Prostate gland (tissue), 2 donors: ENCODE results near the gene IL11RA. TPM values are rescaled to one million over a fixed set of nuclear protein-coding genes. Genes with fewer than 3 reads are reported as not detected.

ENCODE experiments used
- DNase-seq: peaks from one replicate; pipeline ENCODE4 v3.0.0-alpha.2; 2019; ENCODE audit warnings: low spot score
- H3K27ac ChIP-seq, 2 donors: fragments of 200-600 bp; sonication (generic); 2 replicates each; pipeline ENCODE4 v1.5.1; 2017 to 2019
- H3K27me3 ChIP-seq: fragments of 200-600 bp; sonication (generic); replicated peaks from 2 replicates; pipeline ENCODE4 v1.5.1; 2019; ENCODE audit not compliant: insufficient read depth
- H3K36me3 ChIP-seq, 2 donors: fragments of 200-600 bp; sonication (generic); 1 replicate in 1 of 2; 2 replicates in 1 of 2; pipeline versions ENCODE4 v1.5.1 to v1.8.1; 2017 to 2019
- H3K4me1 ChIP-seq: fragments of 200-600 bp; sonication (generic); replicated peaks from 2 replicates; pipeline ENCODE4 v1.5.1; 2019
- H3K4me3 ChIP-seq, 2 donors: fragments of 200-600 bp; sonication (generic); 2 replicates each; pipeline ENCODE4 v1.5.1; 2017 to 2019
- H3K9me3 ChIP-seq: fragments of 200-600 bp; sonication (generic); 2 replicates; pipeline ENCODE4 v1.5.1; 2017
- POLR2A ChIP-seq: fragments of 450-650 bp; IDR thresholded peaks from one replicate; pipeline ENCODE4 v1.6.1; 2016; ENCODE audit warnings: antibody characterized with exemption, mild to moderate bottlenecking
- POLR2AphosphoS5 ChIP-seq: sonication (generic); formaldehyde crosslinking; IDR thresholded peaks from one replicate; pipeline ENCODE4 v1.6.1; 2017; ENCODE audit warnings: antibody characterized with exemption
- WGBS: methylation state at CpG from one replicate; pipeline ENCODE4 v1.1.5; 2018; 5-methylcytosine and 5-hydroxymethylcytosine counted together
- intact Hi-C: fragments of 100-400 bp; cut with DNase I; formaldehyde crosslinking; loops from one replicate; pipeline ENCODE4 v1.14.2; 2022
- total RNA-seq, 2 donors: library from RNA; depleted of rRNA; stranded (reverse); fragments of >200 nt; gene quantifications; one replicate each; pipeline ENCODE4 v1.1.0, GENCODE V29; 2016
- TF ChIP-seq, protein P1 (sequence below), 4 experiments: fragments of 200-600 bp in 2 of 4; fragments of 450-650 bp in 2 of 4; sonication (generic) in 2 of 4; IDR thresholded peaks; 1 replicate in 3 of 4; 2 replicates in 1 of 4; pipeline ENCODE4 v1.5.1; 2016 to 2019; ENCODE audit warnings: antibody characterized with exemption in 4 of 4, mild to moderate bottlenecking in 2 of 4, moderate library complexity in 2 of 4

The IL11RA gene
- total RNA-seq, 2 donors from 2014 or later = 25.8 to 73.5 TPM

DNA sequence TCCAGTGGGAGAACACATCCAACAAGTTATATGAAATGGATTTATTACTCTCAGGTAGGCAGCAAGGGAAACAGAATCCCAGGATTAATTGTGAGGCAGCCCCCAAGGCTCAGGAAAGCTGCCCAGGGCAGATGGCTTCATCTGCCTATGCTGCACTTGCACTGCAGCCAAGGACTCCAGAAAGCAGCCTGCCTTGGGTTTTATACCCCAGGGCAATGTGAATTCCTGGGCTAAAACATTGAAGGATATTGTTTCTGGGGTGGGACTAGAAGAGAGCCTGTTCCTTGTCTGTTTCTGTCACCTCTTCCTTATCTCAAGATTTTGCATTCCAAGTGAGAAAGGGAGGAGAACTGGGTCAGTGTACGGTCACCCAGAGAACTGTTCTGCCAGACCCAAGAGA lies 19.3 kb downstream of the IL11RA start:
- Histone ChIP-seq H3K36me3 (no peaks in the 10 kb centered on the region), H3K4me3 (no peak overlapping the region), H3K27me3 (no peaks in the 10 kb centered on the region), H3K27ac (no peak overlapping the region), H3K4me1 (peaks cover 7% of the 10 kb centered on the region), H3K9me3 (no peaks in the 10 kb centered on the region)
- 67% methylated on average over 1 of the region's 1 CpG for WGBS
- no peak for DNase-seq
- intact Hi-C loops = no loop called here
- TF ChIP-seq POLR2A = no peak
- TF ChIP-seq, protein P1, sequence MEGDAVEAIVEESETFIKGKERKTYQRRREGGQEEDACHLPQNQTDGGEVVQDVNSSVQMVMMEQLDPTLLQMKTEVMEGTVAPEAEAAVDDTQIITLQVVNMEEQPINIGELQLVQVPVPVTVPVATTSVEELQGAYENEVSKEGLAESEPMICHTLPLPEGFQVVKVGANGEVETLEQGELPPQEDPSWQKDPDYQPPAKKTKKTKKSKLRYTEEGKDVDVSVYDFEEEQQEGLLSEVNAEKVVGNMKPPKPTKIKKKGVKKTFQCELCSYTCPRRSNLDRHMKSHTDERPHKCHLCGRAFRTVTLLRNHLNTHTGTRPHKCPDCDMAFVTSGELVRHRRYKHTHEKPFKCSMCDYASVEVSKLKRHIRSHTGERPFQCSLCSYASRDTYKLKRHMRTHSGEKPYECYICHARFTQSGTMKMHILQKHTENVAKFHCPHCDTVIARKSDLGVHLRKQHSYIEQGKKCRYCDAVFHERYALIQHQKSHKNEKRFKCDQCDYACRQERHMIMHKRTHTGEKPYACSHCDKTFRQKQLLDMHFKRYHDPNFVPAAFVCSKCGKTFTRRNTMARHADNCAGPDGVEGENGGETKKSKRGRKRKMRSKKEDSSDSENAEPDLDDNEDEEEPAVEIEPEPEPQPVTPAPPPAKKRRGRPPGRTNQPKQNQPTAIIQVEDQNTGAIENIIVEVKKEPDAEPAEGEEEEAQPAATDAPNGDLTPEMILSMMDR (IDR thresholded peaks at IDR 0.05) = no peak
- TF ChIP-seq POLR2AphosphoS5 = no peak

DNA sequence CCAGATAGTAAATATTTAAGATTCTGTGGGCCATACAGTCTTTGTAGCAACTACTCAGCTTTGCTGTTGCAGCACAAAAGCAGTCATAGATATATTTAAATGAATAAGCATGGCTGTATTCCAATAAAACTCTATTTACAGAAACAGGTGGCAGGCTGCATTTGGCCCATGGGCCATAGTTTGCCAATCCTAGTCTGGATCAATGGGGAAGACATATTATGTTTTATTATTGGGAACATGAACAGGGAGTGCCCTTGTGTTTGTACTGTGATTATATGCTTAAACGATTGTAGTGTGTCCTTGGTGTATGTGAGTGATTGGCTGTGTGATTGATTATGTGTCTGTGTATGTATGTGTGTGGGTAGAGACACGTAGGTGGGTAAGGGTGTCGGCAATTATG lies 22.5 kb downstream of the IL11RA start:
- Histone ChIP-seq H3K4me1 (no peaks in the 10 kb centered on the region), H3K27me3 (no peaks in the 10 kb centered on the region), H3K4me3 (no peak overlapping the region), H3K36me3 (no peaks in the 10 kb centered on the region), H3K27ac (no peak overlapping the region), H3K9me3 (no peaks in the 10 kb centered on the region)
- TF ChIP-seq, protein P1 (IDR thresholded peaks at IDR 0.05) = no peak
- no peak for TF ChIP-seq POLR2A
- WGBS = 75% methylated on average over 3 of the region's 3 CpGs
- intact Hi-C loops = no loop called here
- DNase-seq = no peak

DNA sequence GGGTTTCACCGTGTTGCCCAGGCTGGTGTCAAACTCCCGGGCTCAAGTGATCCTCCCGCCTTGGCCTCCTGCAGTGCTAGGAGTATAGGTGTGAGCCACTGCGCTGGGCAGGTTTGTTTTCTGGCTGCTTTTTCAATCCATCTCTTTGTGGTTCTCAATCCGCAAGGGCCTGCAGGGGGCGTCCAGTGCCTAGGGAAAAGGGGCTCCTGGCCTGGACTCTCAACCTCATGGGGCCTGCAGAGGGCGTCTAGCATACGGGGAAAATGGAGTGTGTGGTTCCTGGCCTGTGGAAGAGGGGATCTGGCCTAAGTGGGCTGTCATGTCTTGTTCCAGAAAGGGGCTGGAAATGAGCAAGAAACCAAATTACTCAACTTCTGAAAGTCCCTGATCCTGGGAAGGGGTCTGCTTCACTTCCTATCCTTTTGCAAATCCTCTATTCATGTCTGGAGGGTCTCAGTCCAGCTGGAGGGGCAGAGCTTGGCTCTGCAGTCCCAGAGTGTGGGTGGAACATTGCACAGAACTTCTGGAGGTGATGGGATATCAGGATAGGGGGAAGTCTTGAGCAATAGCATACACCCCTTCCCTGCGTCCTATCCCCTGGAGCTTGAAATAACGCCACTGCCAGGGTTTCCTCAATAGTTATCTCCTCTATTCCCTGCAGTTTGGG lies 23.2 kb downstream of the IL11RA start:
- Histone ChIP-seq H3K4me1 (no peaks in the 10 kb centered on the region), H3K4me3 (no peak overlapping the region), H3K27me3 (no peaks in the 10 kb centered on the region), H3K9me3 (no peaks in the 10 kb centered on the region), H3K36me3 (no peaks in the 10 kb centered on the region), H3K27ac (no peak overlapping the region)
- TF ChIP-seq POLR2AphosphoS5 (no peak), POLR2A (no peak)
- TF ChIP-seq, protein P1 (IDR thresholded peaks at IDR 0.05) = peak in 3 of 4 experiments; percentile 29 to 52 (median 45)
- intact Hi-C loops = no loop called here
- 53% methylated on average over 10 of the region's 10 CpGs for WGBS
- no peak for DNase-seq

DNA sequence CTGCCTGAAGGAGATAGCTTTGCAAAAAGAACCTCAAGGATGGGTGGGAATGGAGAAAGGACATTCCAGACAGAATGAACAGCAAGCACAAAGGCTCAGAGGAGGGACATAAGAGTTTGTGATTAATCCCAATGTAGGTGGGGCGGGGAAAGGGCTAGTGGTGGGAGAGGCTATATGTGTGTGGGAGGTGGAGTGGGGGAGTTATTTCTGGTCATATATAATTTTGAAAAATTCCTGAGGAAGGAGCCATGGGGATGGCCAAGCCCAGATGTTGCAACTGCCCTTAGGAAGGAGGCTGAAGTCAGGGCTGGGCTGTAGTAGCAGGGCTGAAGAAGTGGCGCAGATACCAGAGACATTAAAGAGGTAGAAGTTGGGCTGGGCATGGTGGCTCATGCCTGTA lies 23.9 kb downstream of the IL11RA start:
- no peak for DNase-seq
- no peak overlapping the region for H3K27ac ChIP-seq
- intact Hi-C loops = no loop called here

DNA sequence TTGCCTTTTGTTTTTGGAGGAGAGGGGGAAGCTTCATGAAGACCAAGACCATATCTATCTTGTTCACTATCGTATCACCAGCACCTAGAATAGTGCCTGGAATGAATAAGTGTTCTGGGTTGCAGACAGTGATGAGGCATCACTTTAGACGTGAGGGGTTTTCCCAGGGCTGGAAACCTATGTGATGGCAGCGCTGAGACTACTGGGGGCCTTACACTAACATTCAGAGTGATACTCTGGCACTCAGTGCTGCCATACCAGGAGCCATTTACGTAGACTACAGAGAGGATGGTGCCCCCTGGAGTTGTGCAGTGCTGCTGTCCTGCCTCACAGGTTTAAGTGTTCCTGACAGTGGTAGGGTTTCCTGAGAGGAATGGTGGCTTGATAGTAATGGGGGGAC lies 32.2 kb downstream of the IL11RA start:
- H3K27ac ChIP-seq = no peak overlapping the region
- no peaks in the 10 kb centered on the region for H3K9me3 ChIP-seq
- peaks cover 8% of the 10 kb centered on the region for H3K4me1 ChIP-seq
- H3K4me3 ChIP-seq = no peak overlapping the region
- TF ChIP-seq POLR2AphosphoS5 = no peak
- TF ChIP-seq, protein P1 (IDR thresholded peaks at IDR 0.05) = no peak
- no peak for TF ChIP-seq POLR2A
- H3K27me3 ChIP-seq = no peaks in the 10 kb centered on the region
- DNase-seq = no peak
- intact Hi-C loops = no loop called here
- no peaks in the 10 kb centered on the region for H3K36me3 ChIP-seq
- 97% methylated on average over 4 of the region's 4 CpGs for WGBS

More for the DNA sequence above, 23.9 kb downstream of the IL11RA start:
- H3K27me3 ChIP-seq = no peaks in the 10 kb centered on the region
- H3K4me3 ChIP-seq = no peak overlapping the region
- TF ChIP-seq POLR2AphosphoS5 (no peak), POLR2A (no peak)
- TF ChIP-seq, protein P1 (IDR thresholded peaks at IDR 0.05) = no peak
- H3K36me3 ChIP-seq = no peaks in the 10 kb centered on the region
- no peaks in the 10 kb centered on the region for H3K9me3 ChIP-seq
- WGBS = 92% methylated on average over 2 of the region's 2 CpGs
- no peaks in the 10 kb centered on the region for H3K4me1 ChIP-seq
